Measurements from ENCODE around the gene LIMS1.
"Not testable (repeated sequence)": the region's sequence is repeated elsewhere in the genome, so short reads cannot be mapped to it uniquely, and the experiment has no call there.

Gene LIMS1, protein sequence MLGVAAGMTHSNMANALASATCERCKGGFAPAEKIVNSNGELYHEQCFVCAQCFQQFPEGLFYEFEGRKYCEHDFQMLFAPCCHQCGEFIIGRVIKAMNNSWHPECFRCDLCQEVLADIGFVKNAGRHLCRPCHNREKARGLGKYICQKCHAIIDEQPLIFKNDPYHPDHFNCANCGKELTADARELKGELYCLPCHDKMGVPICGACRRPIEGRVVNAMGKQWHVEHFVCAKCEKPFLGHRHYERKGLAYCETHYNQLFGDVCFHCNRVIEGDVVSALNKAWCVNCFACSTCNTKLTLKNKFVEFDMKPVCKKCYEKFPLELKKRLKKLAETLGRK

DNA sequence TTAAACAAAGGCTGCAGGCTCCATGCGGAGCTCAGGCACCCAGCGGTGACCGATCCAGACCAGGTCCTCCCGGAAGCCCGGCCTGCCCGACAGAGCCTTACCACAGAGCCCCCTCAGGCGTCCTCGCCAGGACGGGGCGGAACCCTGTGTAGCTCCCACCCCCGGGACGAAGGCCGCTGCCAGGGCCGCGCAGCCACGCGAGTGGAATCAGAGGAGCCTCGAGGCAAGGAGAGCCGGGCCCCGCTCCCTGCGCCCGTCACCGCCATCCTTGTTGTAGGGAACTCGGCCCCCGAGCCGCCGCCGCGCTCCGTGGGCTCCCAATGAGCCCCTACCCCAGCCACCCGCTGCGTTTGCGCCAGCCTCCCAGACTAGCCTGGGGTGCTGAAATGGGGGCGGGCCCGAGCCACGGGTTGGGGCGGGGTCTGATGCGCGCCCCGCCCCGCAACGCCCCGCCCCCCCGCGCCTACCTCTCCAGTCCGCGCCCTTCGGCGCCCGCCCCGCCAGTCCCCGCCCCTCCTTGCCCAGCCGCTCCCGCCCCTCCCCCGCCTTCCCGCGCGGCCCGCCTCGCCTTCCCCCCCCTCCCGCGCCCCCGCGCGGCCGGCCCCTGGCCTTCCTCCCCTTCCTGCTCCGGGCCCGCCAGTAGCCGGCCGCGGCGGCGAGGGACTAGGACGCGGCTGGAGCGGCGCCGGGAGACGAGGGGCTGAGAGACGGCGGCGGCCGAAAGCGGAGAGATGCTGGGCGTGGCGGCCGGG is at the start of gene LIMS1:
TSS of gene LIMS1 (plus strand) at position 639 of the 752 bp plus-strand sequence. CDS start at position 732, 93 bp downstream.
- peak; percentile 71 to 81 for DNase-seq

DNA sequence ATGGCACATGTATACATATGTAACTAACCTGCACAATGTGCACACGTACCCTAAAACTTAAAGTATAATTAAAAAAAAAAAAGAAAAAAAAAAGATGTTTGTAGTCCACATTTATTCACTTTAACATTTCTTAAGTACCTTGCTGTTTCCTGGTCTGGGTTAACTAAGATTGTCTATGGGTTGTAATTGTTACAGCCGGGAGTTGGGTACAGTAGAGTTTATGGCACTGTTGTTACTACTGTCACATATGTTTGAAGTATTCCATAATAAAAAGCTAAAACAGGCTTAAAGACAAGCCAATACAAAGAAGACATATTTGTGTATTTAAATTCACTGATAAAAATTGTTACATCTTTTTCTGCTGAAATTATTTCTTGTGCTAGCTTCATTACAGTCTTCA is 49.0 kb upstream of the LIMS1 start:
- DNase-seq = no peak

DNA sequence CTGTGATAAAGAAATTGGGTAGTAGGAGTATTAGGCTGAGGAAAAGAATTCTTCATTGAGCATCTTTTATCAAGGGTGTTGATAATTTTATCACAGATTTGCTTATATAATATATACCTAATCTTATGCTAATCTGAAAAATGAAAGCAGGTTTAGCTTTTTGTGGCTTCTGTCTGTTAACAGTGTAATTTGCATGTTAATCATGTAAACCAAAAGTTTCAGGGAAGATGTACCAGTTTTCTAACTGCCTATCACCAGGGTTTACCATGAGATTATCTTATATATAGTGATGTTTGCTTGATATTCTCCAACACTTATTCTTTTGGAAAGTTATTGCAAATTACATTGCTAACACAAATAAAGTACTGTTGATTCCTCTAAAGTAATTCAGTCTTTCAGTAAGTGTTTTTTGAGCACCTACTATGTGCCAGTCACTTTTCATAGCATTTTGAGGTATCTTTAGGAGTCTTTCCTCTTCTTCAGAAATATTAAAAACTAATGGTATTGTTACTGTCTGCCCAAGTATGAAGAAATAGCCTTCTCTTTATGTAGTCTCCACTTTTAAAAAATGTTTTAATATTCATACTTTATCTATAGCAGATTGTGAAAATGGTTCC is 43.7 kb upstream of the LIMS1 start:
- no peak for DNase-seq

DNA sequence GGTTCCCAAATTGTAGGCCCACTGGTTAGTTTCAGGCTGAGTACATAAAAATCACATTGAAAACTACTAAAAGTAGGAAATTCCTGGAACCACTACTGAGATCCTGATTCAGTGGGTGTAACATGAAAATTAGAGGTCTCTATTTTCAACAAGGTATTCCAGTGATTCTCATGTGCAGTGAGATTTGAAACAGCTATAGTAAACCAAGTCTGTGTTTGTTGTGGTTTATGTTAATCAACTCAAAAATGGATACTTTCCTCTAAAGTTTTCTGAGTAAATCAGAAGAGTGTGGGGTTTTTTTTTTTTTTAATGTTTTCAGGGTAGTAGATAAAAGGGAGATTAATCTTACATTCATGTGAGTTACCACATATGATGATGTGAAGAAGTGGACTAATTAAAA is 42.4 kb upstream of the LIMS1 start:
- no peak for DNase-seq

DNA sequence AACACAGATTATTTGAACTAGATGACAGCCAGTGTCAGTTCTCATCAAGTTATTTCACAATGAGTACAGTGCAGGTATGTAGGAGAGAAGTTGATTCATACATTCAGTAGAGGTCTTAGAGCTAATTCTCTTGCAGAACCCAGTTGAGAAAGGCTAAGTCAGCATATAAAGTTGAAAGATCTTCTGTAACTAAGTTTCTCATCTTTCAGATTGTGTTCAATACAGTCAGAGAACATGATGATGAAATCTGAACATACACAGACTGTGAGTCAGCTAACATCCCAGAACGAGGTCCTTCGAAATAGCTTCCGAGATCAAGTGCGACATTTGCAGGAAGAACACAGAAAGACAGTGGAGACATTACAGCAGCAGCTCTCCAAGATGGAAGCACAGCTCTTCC is 41.9 kb upstream of the LIMS1 start:
- no peak for DNase-seq

DNA sequence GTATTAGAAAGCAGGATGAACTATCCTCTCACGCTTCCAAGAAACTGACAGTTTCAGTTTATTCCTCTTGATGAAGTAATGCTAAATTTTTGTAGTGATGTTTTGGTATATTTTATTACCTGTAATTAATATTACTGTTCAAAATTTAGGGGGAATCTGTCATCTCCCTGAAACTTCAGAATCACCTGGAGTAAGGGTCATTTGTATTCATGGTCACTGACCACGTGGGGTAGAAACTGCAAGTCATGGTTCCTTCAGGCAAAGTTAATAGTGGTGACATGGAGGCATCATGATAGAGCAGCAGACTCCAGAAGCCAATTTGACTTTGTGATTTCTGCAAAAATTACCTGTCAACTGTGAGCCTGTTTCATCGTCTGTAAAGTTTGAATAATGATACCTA is 38.1 kb upstream of the LIMS1 start:
- DNase-seq = not testable (repeated sequence)

DNA sequence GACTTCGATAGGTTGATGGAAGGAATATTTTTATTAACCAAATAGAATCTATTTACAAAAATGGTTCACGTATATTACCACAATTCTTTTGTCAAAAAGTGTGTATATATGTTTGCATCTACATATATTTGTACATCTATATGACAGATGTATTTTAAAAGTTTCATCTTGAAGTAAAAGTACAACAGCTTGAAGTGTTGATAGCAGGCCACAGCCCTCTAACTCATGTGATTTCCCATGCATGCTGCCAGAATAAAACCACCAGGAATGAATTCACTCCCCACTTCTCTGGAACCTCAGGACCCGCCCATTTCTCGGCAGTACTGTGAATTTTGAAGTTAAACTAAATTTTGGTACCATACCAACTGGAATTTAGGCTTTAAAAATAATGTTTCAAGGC is 26.6 kb upstream of the LIMS1 start:
- not testable (repeated sequence) for DNase-seq

DNA sequence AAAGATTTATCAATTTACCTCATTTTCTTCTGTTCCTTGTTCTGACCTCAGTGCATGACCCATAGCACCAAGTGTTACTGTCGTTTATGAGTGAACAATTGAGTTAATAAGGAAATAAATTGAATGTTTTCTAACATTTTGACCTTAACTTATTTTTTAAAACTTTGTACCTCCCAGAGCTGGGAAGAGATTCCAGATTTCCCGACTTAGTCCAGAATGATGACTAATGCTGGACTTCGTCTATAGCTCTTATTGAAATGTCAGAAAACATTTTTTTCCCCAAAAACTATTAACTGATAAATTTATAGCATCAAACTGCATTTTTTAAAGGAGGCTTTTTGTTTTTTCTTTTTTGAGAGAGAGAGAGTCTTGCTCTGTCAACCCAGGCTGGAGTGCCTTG is 21.8 kb upstream of the LIMS1 start:
- not testable (repeated sequence) for DNase-seq

DNA sequence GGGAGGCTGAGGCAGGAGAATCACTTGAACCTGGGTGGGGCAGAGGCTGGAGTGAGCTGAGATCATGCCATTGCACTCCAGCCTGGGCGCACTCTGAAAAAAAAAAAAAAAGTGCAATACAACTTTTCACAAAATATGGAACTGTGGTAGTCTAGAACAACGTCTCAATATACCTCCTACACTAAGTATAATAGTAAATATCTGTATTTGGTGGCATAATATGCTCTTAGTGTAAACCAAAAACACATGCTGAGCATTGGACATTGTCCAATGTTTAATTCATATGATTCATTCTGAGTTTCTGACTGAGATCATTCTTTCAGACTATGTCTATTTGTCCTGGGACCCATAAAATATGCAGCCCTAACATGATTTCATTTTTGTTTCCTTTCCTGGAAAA is 19.8 kb upstream of the LIMS1 start:
- DNase-seq = not testable (repeated sequence)

DNA sequence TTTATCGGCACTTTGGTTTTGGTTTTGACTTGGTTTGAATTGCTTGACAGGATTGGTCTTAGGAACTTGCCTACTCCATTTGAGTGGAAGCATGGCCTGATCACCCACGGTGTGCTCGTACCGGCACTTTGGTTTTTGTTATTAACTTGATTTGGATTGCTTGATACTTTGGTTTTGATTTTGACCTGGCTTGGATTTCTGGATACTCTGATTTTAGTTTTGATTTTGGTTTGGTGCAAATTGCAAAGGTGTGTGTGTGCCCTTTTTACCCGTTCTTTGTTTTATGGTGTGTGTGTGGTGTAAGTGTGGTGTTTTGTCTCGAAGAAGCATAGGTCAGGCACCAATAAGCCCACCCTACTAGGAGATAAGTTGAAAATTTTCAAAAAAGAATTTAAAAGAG is 9.6 kb upstream of the LIMS1 start:
- not testable (repeated sequence) for DNase-seq

DNA sequence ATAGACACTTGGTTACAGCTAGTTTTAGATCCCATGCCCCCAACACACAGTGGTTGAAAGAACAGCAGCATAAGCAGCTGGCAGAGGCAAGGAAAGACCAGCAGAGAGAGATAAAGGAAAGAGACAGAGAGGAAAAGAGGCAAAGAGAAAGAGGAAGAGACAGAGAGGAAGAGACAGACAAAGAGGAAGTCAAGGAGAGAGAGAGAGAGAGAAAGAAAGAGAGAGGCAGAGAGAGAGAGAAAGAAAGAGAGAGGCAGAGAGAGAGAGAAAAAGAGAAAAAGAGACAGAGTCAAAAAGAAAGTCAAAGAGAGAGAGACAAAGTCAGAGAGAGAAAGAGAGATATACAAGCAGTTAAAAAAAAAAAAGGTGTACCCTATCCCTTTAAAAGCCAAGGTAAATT is 9.0 kb upstream of the LIMS1 start:
- not testable (repeated sequence) for DNase-seq

DNA sequence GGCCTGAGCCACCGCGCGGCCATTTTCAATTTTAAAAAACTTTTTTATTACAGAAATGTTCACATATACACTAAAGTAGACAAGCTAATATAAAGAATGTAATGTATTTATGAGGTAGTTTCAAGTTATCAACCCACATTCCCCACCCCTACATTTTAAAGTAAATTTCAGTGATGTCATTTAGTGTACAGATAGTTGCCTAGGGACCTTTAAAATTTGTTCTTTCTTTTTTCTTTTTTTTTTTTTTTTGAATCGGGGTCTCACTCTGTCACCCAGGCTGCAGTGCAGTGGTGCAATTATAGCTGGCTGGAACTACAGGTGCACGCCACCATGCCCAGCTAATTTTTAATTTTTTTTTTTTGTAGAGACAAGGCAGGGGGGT is 2.6 kb upstream of the LIMS1 start:
- DNase-seq = no peak

DNA sequence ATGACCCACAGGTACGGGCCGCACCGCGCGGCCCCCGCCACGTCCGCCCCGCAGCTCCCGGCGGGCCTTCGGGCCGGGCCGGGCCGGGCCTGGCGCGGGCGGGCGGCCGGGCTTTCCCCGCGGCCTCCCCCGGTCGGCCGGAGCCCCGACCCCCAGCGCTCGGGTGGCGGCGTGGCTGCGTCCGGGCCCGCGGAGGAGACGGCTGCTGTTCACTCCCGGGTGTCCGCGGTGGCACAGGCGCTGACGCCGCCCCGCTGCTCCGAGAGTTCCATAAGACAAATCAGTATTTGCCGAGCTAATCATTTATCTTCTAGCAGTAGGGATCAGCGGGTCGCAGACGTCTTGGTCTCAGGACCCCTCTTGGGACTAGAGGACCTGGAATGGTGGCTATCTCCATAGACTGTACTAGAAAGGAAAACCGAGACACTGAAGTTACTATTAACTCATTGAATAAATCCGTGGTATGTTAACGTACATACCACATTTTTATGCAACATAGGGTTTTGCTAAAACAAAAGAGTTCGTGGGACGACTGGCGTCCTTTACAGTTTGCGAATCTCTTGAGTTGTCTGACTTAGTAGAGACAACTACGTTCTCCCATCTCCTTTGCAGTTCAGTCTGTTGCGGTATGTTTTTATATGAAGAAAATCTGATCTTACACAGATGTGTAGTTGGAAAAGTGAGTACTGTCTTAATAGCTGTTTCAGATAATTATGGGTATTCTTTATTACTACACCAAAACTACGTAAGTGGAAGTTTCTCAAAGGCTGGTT is 500 bp downstream of the LIMS1 start:
- peak; percentile 57 to 74 for DNase-seq

DNA sequence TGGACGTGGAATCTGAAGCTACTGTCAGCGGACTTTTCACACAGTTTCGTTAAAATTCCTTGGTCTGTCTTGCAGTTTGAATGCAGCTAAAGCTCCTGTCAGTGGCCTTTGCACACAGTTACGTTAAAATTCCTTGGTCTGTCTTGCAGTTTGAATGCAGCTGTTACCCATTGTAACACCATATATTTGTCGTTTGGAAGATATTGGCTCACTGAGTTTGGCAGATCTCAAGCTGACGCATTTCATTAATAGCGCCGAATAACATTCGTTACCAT is 1.0 kb downstream of the LIMS1 start:
- no peak for DNase-seq

DNA sequence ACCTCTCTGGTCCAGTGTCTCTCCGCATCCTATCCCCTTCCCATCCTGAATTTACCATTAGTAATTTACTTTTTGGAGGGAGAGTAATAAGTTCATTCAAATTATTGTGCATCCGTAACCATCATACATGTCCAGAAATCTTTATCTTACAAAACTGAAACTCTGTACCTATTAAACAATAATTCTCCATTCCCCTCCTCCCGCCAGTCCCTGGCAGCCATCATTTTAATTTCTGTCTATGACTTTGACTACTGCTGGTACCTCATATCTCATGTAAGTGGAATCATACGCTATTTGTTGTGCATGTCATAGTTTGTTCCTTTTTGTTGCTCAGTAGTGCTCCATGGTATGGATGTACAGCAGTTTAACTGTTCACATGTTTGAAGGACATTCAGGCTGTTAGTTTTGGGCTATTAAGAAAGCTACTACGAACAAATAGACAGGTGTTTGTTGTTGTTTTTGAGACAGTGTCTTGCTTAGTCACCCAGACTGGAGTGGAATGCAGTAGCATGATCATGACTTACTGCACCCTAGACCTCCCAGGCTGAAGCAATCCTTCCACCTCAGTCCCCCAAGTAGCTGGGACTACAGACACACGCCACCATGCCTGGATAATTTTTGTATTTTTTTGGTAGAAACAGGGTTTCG is 2.0 kb downstream of the LIMS1 start:
- no peak for DNase-seq

DNA sequence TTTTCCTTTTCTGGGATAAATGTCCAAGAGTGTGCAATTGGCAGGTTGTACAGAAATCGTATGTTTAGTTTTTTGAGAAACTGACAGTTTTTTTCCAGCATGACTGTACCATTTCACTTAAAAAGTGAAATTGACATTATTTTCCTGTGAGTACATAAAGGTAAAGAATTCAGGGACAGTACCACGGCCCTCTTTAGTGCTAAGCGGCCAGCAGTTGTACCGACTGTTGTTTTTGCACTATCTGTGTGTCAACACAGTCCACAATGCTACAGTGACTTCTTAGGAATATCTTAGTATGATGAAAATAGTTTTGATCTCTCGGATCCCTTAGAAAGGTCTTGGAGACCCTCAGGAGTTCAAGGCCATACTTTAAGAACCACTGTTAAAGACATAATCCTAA is 2.6 kb downstream of the LIMS1 start:
- DNase-seq = no peak

DNA sequence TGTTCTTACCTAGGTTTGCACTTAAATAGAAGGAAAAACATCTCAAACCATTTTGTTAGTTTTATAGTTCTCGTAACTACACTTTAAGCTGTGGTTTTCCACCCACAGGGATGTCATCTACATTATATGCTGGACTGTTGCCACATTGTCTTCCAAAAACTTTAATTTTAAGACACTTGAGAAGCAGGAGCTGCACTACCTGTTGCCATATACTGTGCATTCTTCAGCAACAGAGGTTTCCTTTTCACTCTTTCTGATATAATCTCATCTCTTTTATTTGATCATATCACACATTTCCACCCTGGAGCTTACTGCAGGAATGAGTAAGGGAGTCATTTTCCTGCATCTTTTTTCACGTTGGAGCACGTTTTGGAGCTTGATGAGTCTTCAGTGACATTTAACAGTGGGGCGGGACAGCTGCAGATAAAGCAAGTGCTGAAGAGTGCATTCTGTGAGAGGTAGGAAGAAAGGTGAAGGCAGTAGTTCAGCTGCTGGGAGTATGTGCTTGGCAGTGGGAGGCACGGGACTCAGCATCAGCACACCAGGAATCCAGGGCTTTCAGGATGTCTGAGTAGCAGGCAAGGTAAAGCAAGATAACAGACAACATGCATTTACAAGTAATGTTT is 3.8 kb downstream of the LIMS1 start:
- no peak for DNase-seq

DNA sequence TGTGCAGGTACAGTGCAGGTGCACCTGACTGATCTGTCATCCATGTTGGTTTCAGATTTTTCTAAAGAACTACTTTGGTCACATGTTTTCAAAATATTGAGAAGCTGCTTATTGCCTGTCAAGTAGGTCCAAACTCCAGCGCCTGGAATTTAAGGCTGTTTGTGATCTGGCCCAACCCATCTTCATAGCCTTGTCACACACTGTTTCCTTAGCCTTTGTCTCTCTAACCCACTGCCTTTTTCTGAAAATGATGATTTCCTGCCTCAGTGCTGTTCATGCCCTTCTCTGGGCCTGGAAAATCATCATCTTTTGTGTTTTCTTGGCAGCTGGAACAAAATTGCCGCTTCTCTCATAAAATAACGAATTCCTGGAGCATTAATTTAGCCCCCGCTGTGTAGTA is 7.2 kb downstream of the LIMS1 start:
- DNase-seq = no peak

DNA sequence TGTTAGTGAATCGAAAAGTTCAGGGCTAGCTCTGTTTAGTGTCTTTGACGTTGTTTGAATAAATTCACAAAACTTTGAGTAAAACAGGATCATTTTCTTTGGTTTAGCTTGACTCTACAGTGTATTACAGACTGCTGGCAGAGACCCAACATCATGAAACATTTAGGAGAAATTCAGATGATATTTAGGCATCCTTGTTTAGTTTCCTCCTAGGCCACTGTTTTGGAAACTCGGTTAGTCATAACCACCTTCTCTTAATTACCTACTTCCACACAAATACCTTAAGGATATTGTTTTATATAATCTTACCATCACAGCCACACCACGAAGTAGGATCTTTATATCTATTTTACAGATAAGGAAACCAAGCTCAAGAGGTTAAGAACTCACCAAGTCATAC is 7.8 kb downstream of the LIMS1 start:
- DNase-seq = no peak

DNA sequence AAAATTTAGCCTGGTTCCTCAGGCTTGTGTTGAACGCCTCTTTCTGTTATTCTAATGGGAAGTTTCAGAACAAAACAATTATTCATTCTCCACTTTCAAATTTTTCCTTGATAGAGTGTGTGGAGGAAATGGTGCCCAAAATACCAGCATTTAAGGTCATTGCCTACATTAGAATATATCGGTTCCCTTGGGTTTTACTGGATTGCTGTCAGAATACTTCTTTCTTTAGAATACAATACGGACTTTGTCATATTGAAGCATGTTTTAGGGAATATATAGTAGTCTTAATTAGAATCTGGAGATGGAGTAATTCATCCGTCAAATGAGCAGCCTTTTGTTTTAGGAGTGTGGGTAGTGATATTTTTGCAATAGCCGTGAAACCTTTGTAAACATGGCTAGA is 13.3 kb downstream of the LIMS1 start:
- no peak for DNase-seq

DNA sequence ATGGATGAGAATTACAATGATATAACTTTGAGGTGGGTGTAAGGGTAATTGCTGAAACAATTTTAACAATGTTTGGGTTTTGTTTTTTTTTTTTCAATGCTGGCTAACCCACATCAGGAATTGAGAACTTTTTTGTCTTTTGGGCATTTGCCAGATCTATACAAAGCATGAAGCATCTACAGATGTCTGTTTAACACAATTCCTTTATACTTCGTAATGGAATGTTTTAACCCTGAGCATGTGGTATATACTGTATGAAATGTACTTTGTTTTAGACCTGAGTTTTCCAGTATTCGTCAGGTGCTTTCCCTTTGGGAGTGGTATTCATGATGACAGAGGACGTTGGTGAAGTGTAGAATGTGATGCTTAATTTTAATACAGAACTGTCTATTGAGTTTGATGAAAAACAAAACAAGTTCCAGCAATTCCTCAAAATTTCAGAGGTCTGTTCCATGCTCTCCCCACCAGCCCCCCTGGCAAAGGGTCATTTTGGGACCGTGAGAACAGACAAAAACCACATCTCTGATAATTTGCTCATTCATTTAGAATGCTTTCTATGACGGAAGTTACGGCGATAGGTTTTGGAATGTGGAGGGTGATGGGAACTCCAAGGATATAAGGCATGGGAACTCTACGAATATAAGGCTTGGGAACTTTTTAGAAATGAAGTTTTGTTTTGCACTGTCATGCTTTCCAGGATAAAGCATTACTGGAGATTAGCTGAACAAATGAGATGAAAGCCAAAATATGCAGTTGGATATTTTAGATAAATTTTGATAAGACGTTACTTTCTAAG is 14.1 kb downstream of the LIMS1 start:
- DNase-seq = no peak

DNA sequence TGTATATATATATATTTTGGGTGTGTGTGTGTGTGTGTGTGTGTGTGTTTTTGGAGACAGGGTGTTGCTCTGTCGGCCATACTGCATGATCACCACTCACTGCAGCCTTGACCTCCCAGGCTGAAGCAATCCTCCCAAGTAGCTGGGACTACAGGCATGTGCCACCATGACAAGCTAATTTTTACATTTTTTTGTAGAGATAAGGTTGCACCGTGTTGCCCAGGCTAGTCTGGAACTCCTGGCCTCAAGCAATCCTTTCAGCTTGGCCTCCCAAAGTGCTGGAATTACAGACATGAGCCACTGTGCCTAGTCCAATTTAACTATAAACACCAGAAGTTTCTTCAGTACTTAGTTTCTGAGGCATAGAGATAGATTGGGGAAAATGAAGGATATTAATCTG is 18.3 kb downstream of the LIMS1 start:
- DNase-seq = no peak

All from Kasumi-1 (cell line).